MM.1S (cell line): ENCODE data around the gene NF2.

Source experiments
- EZH2 ChIP-seq: fragments of 300-600 bp; sonication (generic); optimal IDR thresholded peaks from 2 replicates; pipeline ENCODE3; 2017; ENCODE audit warnings: low read depth, mild to moderate bottlenecking, antibody characterized with exemption, low read length, mixed read lengths
- EZH2phosphoT487 ChIP-seq: fragments of 300-600 bp; sonication (generic); IDR thresholded peaks from 2 replicates; pipeline ENCODE4 v1.6.1; 2018; ENCODE audit warnings: antibody characterized with exemption, low read length
- TF ChIP-seq, protein P1 (sequence below): fragments of 300-600 bp; sonication (generic); IDR thresholded peaks from 2 replicates; pipeline ENCODE4 v1.5.1; 2016; ENCODE audit warnings: antibody characterized with exemption, low read length, mixed read lengths

DNA sequence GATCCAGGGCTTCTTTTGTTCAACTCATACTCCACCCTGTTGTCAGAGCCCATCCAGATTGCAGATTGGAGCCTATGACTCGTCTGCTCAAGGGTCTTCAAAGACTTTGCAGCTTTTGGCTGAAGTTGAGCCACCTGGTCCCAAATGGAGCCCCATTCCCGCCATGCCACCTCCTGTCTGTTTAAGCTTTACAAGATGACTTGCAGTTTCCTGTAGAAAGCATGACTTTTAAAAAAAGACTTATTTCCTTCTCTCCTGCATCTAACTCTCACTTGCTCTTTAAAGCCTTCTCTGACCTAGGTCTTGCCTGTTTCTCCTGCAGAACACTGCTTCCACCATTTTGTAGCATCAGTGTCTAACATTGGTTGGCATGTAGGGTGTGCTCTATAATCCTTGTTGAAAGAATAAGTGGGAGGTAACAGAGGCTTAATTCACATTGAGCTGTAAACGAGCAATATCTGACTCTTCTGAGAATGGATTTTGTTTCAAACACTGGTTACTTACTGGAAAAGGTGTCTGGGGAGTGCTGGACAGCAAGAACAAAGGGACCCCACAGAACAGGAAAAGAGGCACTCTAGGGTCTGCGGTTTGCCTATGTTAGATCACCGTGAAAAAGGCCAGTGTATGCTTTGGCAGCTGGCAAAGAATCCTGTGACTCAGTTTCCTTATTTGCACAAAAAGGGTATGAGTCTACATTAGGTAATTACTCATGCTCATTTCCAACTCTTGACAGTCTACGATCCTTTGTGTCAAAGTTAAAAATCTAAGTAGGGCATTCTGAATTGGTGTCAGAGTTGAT, 30.3 kb downstream of the NF2 start:
- TF ChIP-seq, protein P1, sequence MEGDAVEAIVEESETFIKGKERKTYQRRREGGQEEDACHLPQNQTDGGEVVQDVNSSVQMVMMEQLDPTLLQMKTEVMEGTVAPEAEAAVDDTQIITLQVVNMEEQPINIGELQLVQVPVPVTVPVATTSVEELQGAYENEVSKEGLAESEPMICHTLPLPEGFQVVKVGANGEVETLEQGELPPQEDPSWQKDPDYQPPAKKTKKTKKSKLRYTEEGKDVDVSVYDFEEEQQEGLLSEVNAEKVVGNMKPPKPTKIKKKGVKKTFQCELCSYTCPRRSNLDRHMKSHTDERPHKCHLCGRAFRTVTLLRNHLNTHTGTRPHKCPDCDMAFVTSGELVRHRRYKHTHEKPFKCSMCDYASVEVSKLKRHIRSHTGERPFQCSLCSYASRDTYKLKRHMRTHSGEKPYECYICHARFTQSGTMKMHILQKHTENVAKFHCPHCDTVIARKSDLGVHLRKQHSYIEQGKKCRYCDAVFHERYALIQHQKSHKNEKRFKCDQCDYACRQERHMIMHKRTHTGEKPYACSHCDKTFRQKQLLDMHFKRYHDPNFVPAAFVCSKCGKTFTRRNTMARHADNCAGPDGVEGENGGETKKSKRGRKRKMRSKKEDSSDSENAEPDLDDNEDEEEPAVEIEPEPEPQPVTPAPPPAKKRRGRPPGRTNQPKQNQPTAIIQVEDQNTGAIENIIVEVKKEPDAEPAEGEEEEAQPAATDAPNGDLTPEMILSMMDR = no peak
- TF ChIP-seq EZH2phosphoT487 (no peak), EZH2 (no peak)
